Measurements from ENCODE around the gene ZNF12.

DNA sequence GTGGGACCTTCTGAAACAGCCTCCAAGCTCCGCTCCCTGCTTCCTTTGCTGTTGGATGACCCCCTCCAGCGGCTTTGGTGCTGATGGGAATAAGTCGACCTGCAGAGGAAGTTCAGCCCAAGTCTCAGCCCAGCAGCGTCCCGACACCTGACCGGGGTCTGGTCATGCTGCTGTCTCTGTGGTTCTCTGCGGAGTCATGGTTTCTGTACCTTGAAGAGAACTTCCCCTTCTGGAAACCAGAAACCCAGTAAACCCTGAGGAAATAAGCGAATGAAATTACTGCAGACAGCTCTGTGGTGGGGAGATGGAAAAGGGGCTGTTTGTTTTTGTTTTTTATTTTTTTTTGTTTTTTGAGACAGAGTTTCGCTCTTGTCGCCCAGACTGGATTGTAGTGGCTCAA is 18.3 kb upstream of the ZNF12 start:
- TF ChIP-seq NFIC (IDR thresholded peaks at IDR 0.05) (no peak), REST (IDR thresholded peaks at IDR 0.05; ENCODE audit: low read depth) (no peak), EP300 (IDR thresholded peaks at IDR 0.05; ENCODE audit: borderline replicate concordance) (no peak), ZBTB7A (IDR thresholded peaks at IDR 0.05; ENCODE audit: low read depth) (no peak), TEAD4 (IDR thresholded peaks at IDR 0.05) (no peak), TAF1 (IDR thresholded peaks at IDR 0.05; ENCODE audit: low read depth) (no peak), YY1 (IDR thresholded peaks at IDR 0.05; ENCODE audit: low read depth) (no peak), CEBPB (IDR thresholded peaks at IDR 0.05) (no peak), RAD21 (IDR thresholded peaks at IDR 0.05; ENCODE audit: low read depth) (no peak)
- TF ChIP-seq, protein P1, sequence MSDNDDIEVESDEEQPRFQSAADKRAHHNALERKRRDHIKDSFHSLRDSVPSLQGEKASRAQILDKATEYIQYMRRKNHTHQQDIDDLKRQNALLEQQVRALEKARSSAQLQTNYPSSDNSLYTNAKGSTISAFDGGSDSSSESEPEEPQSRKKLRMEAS (IDR thresholded peaks at IDR 0.05): no peak

Measured in Ishikawa (cell line).